ENCODE measurements around the gene PRDX3.

Gene PRDX3

DNA sequence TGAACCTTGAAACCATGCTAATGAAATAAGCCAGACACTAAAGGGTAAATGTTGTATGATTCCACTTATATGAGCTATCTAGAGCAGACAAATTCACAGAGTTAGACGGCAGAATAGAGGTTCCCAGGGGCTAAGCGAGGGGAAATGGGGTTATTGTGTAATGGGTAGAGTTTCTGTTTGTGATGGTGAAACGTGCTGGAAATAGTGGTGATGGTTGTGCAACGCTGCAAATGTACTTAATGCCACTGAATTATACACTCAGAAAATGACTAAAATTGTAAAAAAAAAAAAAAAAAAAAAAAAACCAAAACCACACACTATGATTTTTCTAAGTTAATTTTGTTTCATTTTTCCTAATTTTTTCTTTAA is 43.1 kb downstream of the PRDX3 start:
- no peak for TF ChIP-seq CTCF (IDR thresholded peaks at IDR 0.05; ENCODE audit: low read depth, low read length)
- no peak overlapping the region for H3K4me3 ChIP-seq (ENCODE audit: low read depth, low read length)

GRCh38 chr10:119133949-119134348 is 44.7 kb downstream of the PRDX3 start:
- TF ChIP-seq CTCF (IDR thresholded peaks at IDR 0.05; ENCODE audit: low read depth, low read length) = no peak
- no peak overlapping the region for H3K4me3 ChIP-seq (ENCODE audit: low read depth, low read length)

- no peak overlapping the region for H3K4me3 ChIP-seq (ENCODE audit: low read depth, low read length)
- no peak for TF ChIP-seq CTCF (IDR thresholded peaks at IDR 0.05; ENCODE audit: low read depth, low read length)
Measured at GRCh38 chr10:119132521-119133345, 45.9 kb downstream of the PRDX3 start.

DNA sequence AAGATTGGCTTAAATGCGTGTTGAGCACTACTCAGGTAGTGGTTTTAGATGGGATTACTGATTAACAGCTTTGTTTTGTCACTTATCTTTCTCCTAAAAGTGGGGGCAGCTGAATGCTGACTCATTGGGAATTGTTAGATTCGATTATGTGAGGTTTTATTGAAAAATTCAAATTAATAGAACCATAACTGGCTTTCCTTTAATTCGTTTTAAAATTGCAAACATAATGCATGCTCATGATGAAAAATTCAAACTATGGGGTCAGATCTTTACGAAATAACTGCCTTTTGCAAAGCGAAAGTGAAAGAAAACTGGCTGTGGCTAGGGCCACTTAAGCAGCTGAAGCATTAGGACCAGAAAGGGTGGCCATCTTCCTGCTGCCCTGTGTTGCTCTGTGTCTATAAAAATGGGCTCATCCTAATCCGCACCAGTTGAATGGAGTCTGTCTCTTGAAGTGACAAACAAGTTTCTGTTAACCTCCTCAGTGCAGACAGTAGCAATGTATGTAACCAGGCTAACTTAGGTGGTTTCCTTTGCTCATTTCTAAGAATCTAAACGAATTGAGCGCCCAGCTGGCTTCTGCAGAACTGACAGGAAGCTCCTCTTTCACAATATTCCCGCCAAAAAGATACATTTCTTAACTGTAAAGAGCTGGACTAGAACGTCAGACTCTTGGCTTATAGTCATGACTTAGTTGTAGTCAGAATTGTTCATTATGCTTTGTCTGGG is 46.9 kb downstream of the PRDX3 start:
- TF ChIP-seq CTCF (IDR thresholded peaks at IDR 0.05; ENCODE audit: low read depth, low read length) = no peak
- H3K4me3 ChIP-seq (ENCODE audit: low read depth, low read length) = no peak overlapping the region

- H3K4me3 ChIP-seq (ENCODE audit: low read depth, low read length) = no peak overlapping the region
- TF ChIP-seq CTCF (IDR thresholded peaks at IDR 0.05; ENCODE audit: low read depth, low read length) = no peak
Measured at GRCh38 chr10:119129721-119130120, 48.9 kb downstream of the PRDX3 start.

DNA sequence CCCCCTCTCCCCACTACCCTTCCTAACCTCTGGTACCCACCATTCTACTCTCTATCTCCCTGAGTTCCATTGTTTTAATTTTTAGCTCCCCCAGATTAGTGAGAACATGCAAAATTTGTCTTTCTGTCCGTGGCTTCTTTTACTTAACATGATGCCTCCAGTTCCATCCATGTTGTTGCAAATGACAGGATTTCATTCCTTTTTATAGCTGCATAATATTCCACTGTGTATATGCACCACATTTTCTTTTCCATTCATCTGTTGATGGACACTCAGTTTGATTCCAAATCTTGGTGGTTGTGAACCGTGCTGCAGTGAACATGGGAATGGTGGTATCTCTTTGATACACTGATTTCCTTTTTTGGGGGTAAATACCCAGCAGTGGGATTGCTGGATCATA is 52.7 kb downstream of the PRDX3 start:
- no peak overlapping the region for H3K4me3 ChIP-seq (ENCODE audit: low read depth, low read length)
- TF ChIP-seq CTCF (IDR thresholded peaks at IDR 0.05; ENCODE audit: low read depth, low read length) = no peak

DNA sequence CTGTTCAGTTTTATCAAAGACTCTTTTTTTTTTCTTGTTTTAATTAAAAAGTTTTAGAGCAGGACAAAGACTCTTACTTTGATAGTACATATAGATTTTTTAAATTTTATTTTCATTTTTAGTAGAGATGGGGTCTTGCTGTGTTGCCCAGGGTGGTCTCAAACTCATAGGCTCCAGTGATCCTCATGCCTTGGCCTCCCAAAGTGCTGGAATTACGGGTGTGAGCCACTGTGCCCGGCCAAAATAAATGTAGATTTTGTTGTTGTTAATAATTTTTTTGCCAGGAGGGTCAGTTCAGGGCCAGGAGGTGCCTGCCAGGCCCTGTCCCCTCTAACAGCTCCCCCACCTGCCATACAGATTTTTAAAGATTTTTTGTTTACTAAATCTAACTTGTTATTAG is 57.7 kb downstream of the PRDX3 start:
- H3K4me3 ChIP-seq (ENCODE audit: low read depth, low read length) = no peak overlapping the region
- no peak for TF ChIP-seq CTCF (IDR thresholded peaks at IDR 0.05; ENCODE audit: low read depth, low read length)

Data from WI38 (cell line).